IPS-18c (cell line): Measurements from ENCODE around the gene ZC3H7B.
A peak's percentile ranks its signal among the peaks of the same experiment; 100 is the strongest.

ENCODE experiments used
- H3K4me3 ChIP-seq: 2 replicates; pipeline ENCODE4 v1.7.0; 2013; ENCODE audit warnings: low read depth, mild to moderate bottlenecking, low read length, moderate library complexity; ENCODE audit not compliant: insufficient read depth
- H3K9me3 ChIP-seq: one replicate; pipeline ENCODE4 v1.6.1; 2013; ENCODE audit warnings: mild to moderate bottlenecking, low read length, moderate library complexity; ENCODE audit not compliant: control insufficient read depth, insufficient read depth

The ZC3H7B gene

GRCh38 chr22:41360126-41360525, 58.8 kb downstream of the ZC3H7B start:
- Histone ChIP-seq H3K9me3 (no peaks in the 10 kb centered on the region), H3K4me3 (no peak overlapping the region; the same call in 1 of the 2 replicates)

GRCh38 chr22:41361716-41362310, 60.5 kb downstream of the ZC3H7B start:
- Histone ChIP-seq H3K9me3 (no peaks in the 10 kb centered on the region), H3K4me3 (no peak overlapping the region)

DNA sequence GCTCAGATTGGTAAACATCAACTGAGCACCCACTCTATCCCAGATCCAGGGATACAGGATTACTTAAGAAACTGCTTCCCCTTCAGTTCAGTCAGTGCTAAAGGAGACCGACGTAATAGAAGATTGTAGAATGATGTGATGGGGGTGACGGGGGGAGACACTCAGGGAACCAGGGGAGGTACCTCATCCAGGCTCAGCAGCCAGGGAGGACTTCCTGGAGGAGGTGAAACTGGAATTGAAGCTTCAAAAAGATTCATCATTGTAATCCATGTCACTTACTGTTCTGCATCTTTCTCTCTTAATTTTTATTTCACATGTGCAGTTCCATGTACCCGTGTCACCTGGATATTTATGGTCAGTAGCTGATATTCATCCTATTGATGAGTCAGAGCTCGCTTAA, 61.3 kb downstream of the ZC3H7B start:
- H3K9me3 ChIP-seq: no peaks in the 10 kb centered on the region
- H3K4me3 ChIP-seq: no peak overlapping the region

DNA sequence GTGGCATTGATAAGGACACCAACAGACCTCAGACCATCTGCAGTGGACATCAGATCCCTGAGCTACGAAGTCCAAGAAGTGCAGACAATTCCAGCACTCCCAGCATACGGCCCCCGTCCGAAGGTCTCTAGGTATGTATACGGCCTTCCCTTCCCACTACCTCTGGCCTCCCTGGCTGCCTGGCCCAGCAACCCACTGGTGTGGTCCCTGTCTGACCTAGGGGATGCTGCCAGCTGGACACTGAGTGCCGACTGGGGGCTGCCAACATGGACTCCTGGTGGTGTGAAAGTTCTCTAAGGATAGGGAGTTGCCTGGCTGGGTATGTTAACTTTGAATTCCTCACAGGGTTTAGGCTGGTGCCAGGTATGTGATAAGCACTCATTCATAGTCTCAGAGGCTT, 62.9 kb downstream of the ZC3H7B start:
- no peaks in the 10 kb centered on the region for H3K9me3 ChIP-seq

DNA sequence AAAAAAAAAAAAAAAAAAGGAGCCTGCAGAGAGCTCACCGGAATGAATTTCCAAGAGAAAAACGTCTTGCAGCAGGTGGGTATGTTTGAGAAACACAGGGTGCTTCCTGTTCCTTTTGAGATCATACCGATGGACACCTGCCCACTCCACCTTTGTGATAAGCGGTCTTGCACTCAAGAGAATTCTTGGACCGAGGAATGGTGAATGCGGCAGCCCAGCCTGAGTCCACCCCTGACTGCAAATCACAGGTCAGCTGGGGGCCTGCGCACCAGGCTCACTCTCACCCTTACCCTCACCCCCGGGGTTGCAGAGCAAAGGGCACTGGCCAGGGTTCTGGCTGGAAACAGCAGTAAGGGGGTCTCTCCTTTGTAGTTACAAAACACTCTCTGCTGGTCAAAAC, 63.6 kb downstream of the ZC3H7B start:
- no peak overlapping the region for H3K4me3 ChIP-seq
- no peaks in the 10 kb centered on the region for H3K9me3 ChIP-seq

More for the DNA sequence above, 62.9 kb downstream of the ZC3H7B start:
- H3K4me3 ChIP-seq: no peak overlapping the region

- Histone ChIP-seq H3K9me3 (no peaks in the 10 kb centered on the region), H3K4me3 (no peak overlapping the region)
These were observed 64.1 kb downstream of the ZC3H7B start for GRCh38 chr22:41365425-41365824.

- H3K9me3 ChIP-seq: no peaks in the 10 kb centered on the region
- H3K4me3 ChIP-seq: no peak overlapping the region
These were observed 65.2 kb downstream of the ZC3H7B start for GRCh38 chr22:41366323-41367029.

GRCh38 chr22:41367039-41367679, 65.8 kb downstream of the ZC3H7B start:
- no peaks in the 10 kb centered on the region for H3K9me3 ChIP-seq
- H3K4me3 ChIP-seq: no peak overlapping the region

GRCh38 chr22:41367680-41368542, 66.6 kb downstream of the ZC3H7B start:
- H3K9me3 ChIP-seq: no peaks in the 10 kb centered on the region
- H3K4me3 ChIP-seq: no peak overlapping the region

DNA sequence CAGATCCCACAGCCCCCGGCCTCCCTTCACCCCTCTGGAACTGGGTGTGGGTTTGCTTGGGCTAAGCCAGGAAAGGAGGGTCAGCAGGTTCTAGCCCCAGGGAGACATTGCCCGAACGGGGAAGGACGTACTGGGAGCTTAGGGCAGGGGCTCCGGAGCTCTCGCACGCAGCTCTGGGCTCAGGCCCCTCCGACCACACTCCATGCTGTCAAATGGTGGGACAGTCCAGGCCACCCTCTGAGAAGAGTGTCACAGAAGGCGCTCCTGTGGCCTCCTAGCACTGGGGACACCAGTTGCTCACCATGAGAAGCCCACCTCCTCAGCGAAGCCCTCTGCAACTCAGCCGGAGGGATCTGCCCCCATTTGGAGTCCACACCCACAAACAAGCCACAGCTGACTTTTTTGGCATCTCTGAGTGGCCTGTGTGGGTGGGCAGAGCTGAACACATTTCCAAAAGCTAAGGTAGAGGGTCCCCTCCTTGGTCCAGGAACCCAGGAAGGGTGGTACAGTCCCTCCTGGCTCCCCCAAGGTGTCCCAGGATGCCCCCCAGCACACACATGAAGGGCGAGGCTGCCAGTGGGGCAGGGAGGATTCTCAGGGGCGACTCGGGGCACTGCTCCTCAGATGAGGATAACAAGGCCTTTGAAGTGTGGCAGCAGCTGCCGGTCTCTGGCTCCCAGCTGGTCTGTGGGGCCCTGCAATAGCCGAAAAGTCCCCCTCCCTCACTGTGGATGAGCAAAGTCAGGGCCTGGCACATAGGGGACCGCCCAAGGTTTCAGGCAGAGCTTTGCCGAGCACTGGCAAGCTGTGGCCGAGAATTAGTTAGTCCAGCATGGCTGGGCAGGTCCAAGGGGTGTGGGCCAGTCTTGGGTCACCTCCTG, 67.5 kb downstream of the ZC3H7B start:
- no peaks in the 10 kb centered on the region for H3K9me3 ChIP-seq
- no peak overlapping the region for H3K4me3 ChIP-seq

GRCh38 chr22:41369424-41369745, 68.1 kb downstream of the ZC3H7B start:
- Histone ChIP-seq H3K4me3 (no peak overlapping the region), H3K9me3 (no peaks in the 10 kb centered on the region)

DNA sequence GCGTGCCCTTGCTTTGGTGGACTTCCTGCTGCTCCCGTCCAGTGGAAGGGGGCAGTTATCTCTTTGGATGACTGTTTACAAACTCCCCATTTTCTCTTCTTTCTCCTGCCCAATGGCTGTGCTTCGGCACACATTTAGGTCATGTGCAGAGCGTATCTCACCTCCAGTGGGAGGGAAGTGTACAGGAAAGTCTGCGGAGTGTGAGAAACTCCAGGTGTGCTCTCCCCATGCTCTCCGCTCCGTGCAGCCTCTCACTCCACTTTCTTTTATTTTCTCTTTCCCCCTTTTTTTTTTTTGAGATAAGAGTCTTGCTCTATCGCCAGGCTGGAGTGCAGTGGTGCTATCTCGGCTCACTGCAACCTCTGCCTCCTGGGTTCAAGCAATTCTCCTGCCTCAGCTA, 68.5 kb downstream of the ZC3H7B start:
- H3K4me3 ChIP-seq: no peak overlapping the region
- no peaks in the 10 kb centered on the region for H3K9me3 ChIP-seq

DNA sequence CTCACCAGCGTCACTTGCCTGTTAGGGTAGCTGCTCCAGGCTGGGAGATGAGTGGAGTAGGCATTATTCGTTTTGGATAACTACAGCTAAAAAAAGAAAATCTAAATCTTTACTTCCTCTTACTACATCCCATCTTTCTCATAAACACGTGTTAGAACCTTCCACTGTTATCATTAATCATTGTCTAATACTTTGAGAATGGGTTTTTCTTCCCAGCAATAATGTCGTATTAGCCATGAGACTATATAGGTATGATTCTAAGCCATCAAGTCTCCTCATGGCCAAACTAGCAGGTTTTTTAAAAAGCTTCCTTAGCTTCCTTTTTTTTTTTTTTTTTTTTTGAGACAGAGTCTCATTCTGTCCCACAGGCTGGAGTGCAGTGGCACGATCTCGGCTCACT, 76.5 kb downstream of the ZC3H7B start:
- no peaks in the 10 kb centered on the region for H3K9me3 ChIP-seq
- no peak overlapping the region for H3K4me3 ChIP-seq

GRCh38 chr22:41380993-41381328, 79.6 kb downstream of the ZC3H7B start:
- Histone ChIP-seq H3K4me3 (peak overlapping the region; percentile 63), H3K9me3 (no peaks in the 10 kb centered on the region)

GRCh38 chr22:41381329-41382097, 80.2 kb downstream of the ZC3H7B start, which contains the start of gene TEF:
Gene TEF (plus strand): TSS chr22:41381942. CDS start chr22:41382045, 103 bp downstream.
- no peaks in the 10 kb centered on the region for H3K9me3 ChIP-seq
- peak within 1 kb of the TSS; percentile 75 for H3K4me3 ChIP-seq

DNA sequence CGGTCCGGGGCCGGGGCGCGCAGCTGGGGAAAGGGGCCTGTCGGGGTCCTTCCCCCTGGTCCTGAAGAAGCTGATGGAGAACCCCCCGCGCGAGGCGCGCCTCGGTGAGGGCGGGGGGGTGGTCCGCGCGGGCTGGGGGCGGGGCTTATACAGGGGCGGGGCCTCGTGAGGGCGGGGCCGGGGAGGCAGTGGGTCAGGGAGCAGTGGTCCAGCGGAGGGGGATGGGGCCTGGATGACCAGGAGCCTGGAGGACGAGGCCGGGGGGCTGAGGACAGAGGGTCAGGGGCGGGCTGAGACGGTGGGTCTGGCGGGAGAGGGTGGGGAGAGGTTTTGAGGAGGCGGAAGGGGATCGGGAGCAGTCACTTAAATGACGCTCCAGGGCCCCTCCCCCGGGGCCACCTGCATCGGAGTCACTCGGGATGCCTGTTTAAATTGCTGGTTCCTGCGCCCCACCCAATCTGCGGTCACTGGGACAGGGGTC, 80.8 kb downstream of the ZC3H7B start:
- peak overlapping the region; percentile 75 for H3K4me3 ChIP-seq
- H3K9me3 ChIP-seq: no peaks in the 10 kb centered on the region
